Neural cell (in vitro differentiated cells): ENCODE results near the gene MYO3B. TPM values are rescaled to one million over a fixed set of nuclear protein-coding genes. Genes with fewer than 3 reads are reported as not detected.

Source experiments
- H2AFZ ChIP-seq: fragments of 200-600, 300-800 bp; sonication (generic), shearing (Covaris generic); 2 replicates; pipeline ENCODE4 v1.6.0; 2014; ENCODE audit warnings: low read depth, mild to moderate bottlenecking, antibody characterized with exemption, low read length, moderate library complexity
- H3F3A ChIP-seq: fragments of 200-600 bp; shearing (Covaris generic); 2 replicates; pipeline ENCODE4 v1.6.1; 2016; ENCODE audit warnings: mild to moderate bottlenecking, moderate library complexity, mixed read lengths, antibody characterized with exemption, low read length; ENCODE audit not compliant: insufficient read depth, poor library complexity, severe bottlenecking
- H3K27ac ChIP-seq: fragments of 200-600, 300-800 bp; sonication (generic), shearing (Covaris generic); 2 replicates; pipeline ENCODE4 v1.5.1; 2014; ENCODE audit warnings: mild to moderate bottlenecking, low read length, moderate library complexity
- H3K27me3 ChIP-seq: fragments of 300-800, 200-600 bp; sonication (generic), shearing (Covaris generic); 2 replicates; pipeline ENCODE4 v1.6.0; 2014; ENCODE audit warnings: mild to moderate bottlenecking, low read depth, low read length, moderate library complexity; ENCODE audit not compliant: insufficient read depth
- H3K36me3 ChIP-seq: fragments of 300-800, 200-600 bp; sonication (generic), shearing (Covaris generic); 2 replicates; pipeline ENCODE4 v1.5.1; 2014; ENCODE audit warnings: mild to moderate bottlenecking, antibody characterized with exemption, low read length, moderate library complexity; ENCODE audit not compliant: insufficient read depth
- H3K4me2 ChIP-seq: fragments of 300-800, 200-600 bp; sonication (generic), shearing (Covaris generic); 2 replicates; pipeline ENCODE4 v1.6.0; 2014; ENCODE audit warnings: mild to moderate bottlenecking, low read length
- H3K4me3 ChIP-seq: fragments of 300-800, 200-600 bp; sonication (generic), shearing (Covaris generic); 2 replicates; pipeline ENCODE4 v1.5.1; 2014; ENCODE audit warnings: mild to moderate bottlenecking, low read length, moderate library complexity
- H3K79me2 ChIP-seq: fragments of 200-600 bp; shearing (Covaris generic); replicated peaks from 2 replicates; pipeline ENCODE4 v1.6.0; 2014; ENCODE audit warnings: mild to moderate bottlenecking, low read length, moderate library complexity; ENCODE audit not compliant: insufficient read depth
- H3K9ac ChIP-seq: fragments of 300-800, 200-600 bp; sonication (generic), shearing (Covaris generic); 2 replicates; pipeline ENCODE4 v1.6.1; 2016; ENCODE audit warnings: mild to moderate bottlenecking, low read length, mixed read lengths
- H3K9me2 ChIP-seq: fragments of 200-600 bp; shearing (Covaris generic); 2 replicates; pipeline ENCODE4 v1.6.1; 2016; ENCODE audit warnings: mild to moderate bottlenecking, low read length, mixed read lengths; ENCODE audit not compliant: insufficient read depth
- H3K9me3 ChIP-seq: fragments of 200-600, 300-800 bp; sonication (generic), shearing (Covaris generic); 2 replicates; pipeline ENCODE4 v1.6.1; 2016; ENCODE audit warnings: mild to moderate bottlenecking, mixed run types, low read length, moderate library complexity, mixed read lengths
- H4K20me1 ChIP-seq: fragments of 200-600 bp; shearing (Covaris generic); 2 replicates; pipeline ENCODE4 v1.6.1; 2016; ENCODE audit warnings: mild to moderate bottlenecking, mixed run types; ENCODE audit not compliant: insufficient read depth
- CTCF ChIP-seq: fragments of 450-650 bp; IDR thresholded peaks from 2 replicates; pipeline ENCODE4 v1.5.1; 2014; ENCODE audit warnings: antibody characterized with exemption, mild to moderate bottlenecking, moderate library complexity; ENCODE audit not compliant: poor library complexity, severe bottlenecking
- EP300 ChIP-seq: fragments of 450-650 bp; conservative IDR thresholded peaks from 2 replicates; pipeline ENCODE4 v1.6.1; 2014; ENCODE audit warnings: antibody characterized with exemption, mild to moderate bottlenecking, moderate library complexity; ENCODE audit not compliant: poor library complexity, severe bottlenecking
- EZH2 ChIP-seq: fragments of 200-600, 300-800 bp; shearing (Covaris generic), sonication (generic); IDR thresholded peaks from 2 replicates; pipeline ENCODE4 v1.6.1; 2014; ENCODE audit warnings: antibody characterized with exemption, low read length, borderline replicate concordance, mild to moderate bottlenecking; ENCODE audit not compliant: insufficient read depth, poor library complexity, severe bottlenecking
- MXI1 ChIP-seq: fragments of 450-650 bp; conservative IDR thresholded peaks from 2 replicates; pipeline ENCODE4 v1.6.1; 2014; ENCODE audit warnings: antibody characterized with exemption, mild to moderate bottlenecking; ENCODE audit not compliant: poor library complexity, severe bottlenecking
- POLR2AphosphoS5 ChIP-seq: IDR thresholded peaks from 2 replicates; pipeline ENCODE4 v1.6.1; 2012
- RAD21 ChIP-seq: fragments of 450-650 bp; conservative IDR thresholded peaks from 2 replicates; pipeline ENCODE4 v1.6.1; 2014; ENCODE audit warnings: antibody characterized with exemption, mild to moderate bottlenecking, moderate library complexity
- REST ChIP-seq: IDR thresholded peaks from 2 replicates; pipeline ENCODE4 v1.6.1; 2012; ENCODE audit warnings: borderline replicate concordance
- SMC3 ChIP-seq: fragments of 450-650 bp; conservative IDR thresholded peaks from 2 replicates; pipeline ENCODE4 v1.6.1; 2014; ENCODE audit warnings: antibody characterized with exemption, mild to moderate bottlenecking, moderate library complexity; ENCODE audit not compliant: poor library complexity
- TAF1 ChIP-seq: IDR thresholded peaks from 2 replicates; pipeline ENCODE4 v1.6.1; 2012; ENCODE audit warnings: low read depth
- polyA plus RNA-seq: library from polyadenylated mRNA; depleted of rRNA; stranded (reverse); fragments of >200 nt; gene quantifications from 2 replicates; pipeline ENCODE4 v1.2.3, GENCODE V29; 2014

MYO3B gene
- polyA plus RNA-seq, 1 donor from 2014 or later: 0.11 TPM

GRCh38 chr2:170350929-170351826, 173.2 kb downstream of the MYO3B start:
- Histone ChIP-seq H3K9me2 (no peaks in the 10 kb centered on the region), H3K27ac (no peak overlapping the region), H3K9me3 (no peaks in the 10 kb centered on the region), H3F3A (no peaks in the 10 kb centered on the region), H3K9ac (no peak overlapping the region), H4K20me1 (no peaks in the 10 kb centered on the region), H3K4me3 (no peak overlapping the region), H3K36me3 (no peaks in the 10 kb centered on the region), H3K4me2 (no peak overlapping the region), H3K79me2 (no peaks in the 10 kb centered on the region), H3K27me3 (no peaks in the 10 kb centered on the region), H2AFZ (no peak overlapping the region)
- TF ChIP-seq SMC3 (no peak), EZH2 (no peak)

- Histone ChIP-seq H3K9me3 (no peaks in the 10 kb centered on the region), H3K36me3 (no peaks in the 10 kb centered on the region), H2AFZ (no peak overlapping the region), H3K79me2 (no peaks in the 10 kb centered on the region), H3K4me3 (no peak overlapping the region), H4K20me1 (no peaks in the 10 kb centered on the region), H3F3A (no peaks in the 10 kb centered on the region), H3K27me3 (no peaks in the 10 kb centered on the region), H3K4me2 (no peak overlapping the region), H3K9ac (no peak overlapping the region), H3K9me2 (no peaks in the 10 kb centered on the region), H3K27ac (no peak overlapping the region)
- TF ChIP-seq EP300: no peak
Observed at GRCh38 chr2:170353723-170354122, 175.8 kb downstream of the MYO3B start.

- Histone ChIP-seq H3K27me3 (no peaks in the 10 kb centered on the region), H3K79me2 (no peaks in the 10 kb centered on the region), H3K9me3 (no peaks in the 10 kb centered on the region), H3K4me2 (no peak overlapping the region), H3K27ac (no peak overlapping the region), H3K9me2 (no peaks in the 10 kb centered on the region), H3K9ac (no peak overlapping the region), H3K36me3 (no peaks in the 10 kb centered on the region), H3K4me3 (no peak overlapping the region), H4K20me1 (no peaks in the 10 kb centered on the region), H2AFZ (no peak overlapping the region), H3F3A (no peaks in the 10 kb centered on the region)
- TF ChIP-seq RAD21 (no peak), CTCF (no peak), SMC3 (no peak), MXI1 (no peak), EP300 (no peak), TAF1 (no peak), EZH2 (no peak), POLR2AphosphoS5 (no peak), REST (no peak)
Observed at GRCh38 chr2:170354388-170354787, 176.4 kb downstream of the MYO3B start.
